Lower leg skin (tissue), 3 donors: ENCODE data around the gene ZNF225.

Source experiments
- CTCF ChIP-seq, 3 donors: fragments of 450-650 bp; IDR thresholded peaks; one replicate each; pipeline ENCODE4 v1.5.1; 2016; ENCODE audit warnings: antibody characterized with exemption in 3 of 3, mild to moderate bottlenecking in 3 of 3, moderate library complexity in 2 of 3
- POLR2A ChIP-seq, 2 donors: fragments of 450-650 bp; IDR thresholded peaks; one replicate each; pipeline ENCODE4 v1.6.1; 2016 to 2017; ENCODE audit warnings: antibody characterized with exemption in 2 of 2, mild to moderate bottlenecking in 1 of 2, moderate library complexity in 1 of 2

GRCh38 chr19:44176590-44176989, 63.4 kb downstream of the ZNF225 start:
- TF ChIP-seq CTCF (IDR thresholded peaks at IDR 0.05) (no peak), POLR2A (IDR thresholded peaks at IDR 0.05) (no peak)
